ENCODE data around the gene SMOC2.

DNA sequence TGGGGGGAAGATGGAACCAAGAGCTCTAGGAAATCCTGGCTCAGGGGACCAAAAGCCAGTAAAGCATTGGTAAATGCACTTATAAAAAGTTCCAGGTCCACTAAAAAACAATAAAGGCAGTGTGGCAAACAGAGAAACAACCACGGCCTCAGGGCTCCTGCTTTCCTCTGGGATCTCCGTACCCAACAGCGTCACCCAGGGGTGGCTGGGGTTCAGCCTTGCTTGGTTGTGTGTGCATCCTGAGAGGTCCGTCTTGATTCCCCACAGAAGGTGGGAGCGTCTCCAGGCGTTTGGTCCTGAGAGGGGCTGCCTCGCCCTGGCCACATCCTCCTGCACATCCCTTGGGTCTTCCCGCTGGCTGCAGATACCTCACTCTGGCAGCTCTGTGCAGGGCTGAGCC is 60.6 kb downstream of the SMOC2 start:
- no peak for TF ChIP-seq GATA2 (IDR thresholded peaks at IDR 0.05; ENCODE audit: low read depth, low read length)
- TF ChIP-seq GATA3 (IDR thresholded peaks at IDR 0.05; ENCODE audit: low read depth, low read length) = no peak

Data from SH-SY5Y (cell line).